GM12878 (cell line): ENCODE measurements around the gene GVQW3. TPM values are rescaled to one million over a fixed set of nuclear protein-coding genes. Genes with fewer than 3 reads are reported as not detected.

Experiments
- ATAC-seq: fragments of 200-7000 bp; cut with Tn5 transposase; 3 replicates; pipeline ENCODE4 v1.9.1; 2020; ENCODE audit warnings: mild to moderate bottlenecking, moderate library complexity
- BruUV-seq: library from RNA; stranded (reverse); fragments of 400-500 nt; replicated peaks from 2 replicates; lab custom pipeline; 2021; lab: Mats Ljungman, UMichigan
- CTCF ChIA-PET: fragments of 300-600 bp; sonication (Branson Sonifier 250); formaldehyde crosslinking; extraction: SDS; loops from one replicate; lab custom pipeline; 2021; ENCODE audit warnings: inconsistent platforms; lab: Yijun Ruan, JAX
- POLR2A ChIA-PET: fragments of 350-600 bp; formaldehyde crosslinking; extraction: SDS; loops from one replicate; lab custom pipeline; 2021; ENCODE audit warnings: inconsistent platforms; lab: Charles Lee
- RAD21 ChIA-PET: fragments of 300-600 bp; sonication (Branson Sonifier 250); formaldehyde crosslinking; loops from one replicate; lab custom pipeline; 2023; ENCODE audit warnings: antibody characterized with exemption; ENCODE audit not compliant: unreplicated experiment; lab: Charles Lee
- SMC1A ChIA-PET: fragments of 300-600 bp; sonication (Branson Sonifier 250); formaldehyde crosslinking; loops from one replicate; lab custom pipeline; 2023; ENCODE audit not compliant: unreplicated experiment, uncharacterized antibody; lab: Charles Lee
- DNase-seq: peaks from one replicate; pipeline ENCODE4 v3.0.0-alpha.2; 2011; ENCODE audit warnings: low read depth, low spot score
- FAIRE-seq: peaks from 3 replicates; lab custom pipeline; 2011; peaks lifted over from hg19 to GRCh38; lab: Jason Lieb, UNC
- H2AFZ ChIP-seq: 2 replicates; pipeline ENCODE4 v1.6.0; 2011; ENCODE audit warnings: low read depth, low read length, control low read depth; ENCODE audit not compliant: control insufficient read depth
- H3K27ac ChIP-seq: 2 replicates; pipeline ENCODE4 v1.5.1; 2011; ENCODE audit warnings: control low read depth; ENCODE audit not compliant: control insufficient read depth, insufficient read depth
- H3K27me3 ChIP-seq, 2 experiments: replicated peaks in 1 of 2; 2 replicates each; pipeline versions ENCODE4 v1.6.0 to v1.6.1; 2011; ENCODE audit warnings: low read length in 1 of 2; ENCODE audit not compliant: control insufficient read depth in 2 of 2, insufficient read depth in 2 of 2
- H3K36me3 ChIP-seq, 2 experiments: 2 replicates each; pipeline ENCODE4 v1.5.1; 2011; ENCODE audit warnings: low read length in 1 of 2; ENCODE audit not compliant: control insufficient read depth in 2 of 2, insufficient read depth in 2 of 2
- H3K4me1 ChIP-seq: 2 replicates; pipeline ENCODE4 v1.6.1; 2011; ENCODE audit warnings: mild to moderate bottlenecking, low read length, moderate library complexity, mixed read lengths; ENCODE audit not compliant: control insufficient read depth, insufficient read depth
- H3K4me2 ChIP-seq: 2 replicates; pipeline ENCODE4 v1.6.0; 2011; ENCODE audit warnings: control low read depth; ENCODE audit not compliant: control insufficient read depth, insufficient read depth
- H3K4me3 ChIP-seq: fragments of 200-600 bp; sonication (generic); 2 replicates; pipeline ENCODE4 v1.5.1; 2016
- H3K79me2 ChIP-seq: 2 replicates; pipeline ENCODE4 v1.6.0; 2011; ENCODE audit warnings: low read length; ENCODE audit not compliant: control insufficient read depth, insufficient read depth
- H3K9ac ChIP-seq: 2 replicates; pipeline ENCODE4 v1.8.0; 2011; ENCODE audit warnings: low read length, control low read depth, mixed read lengths; ENCODE audit not compliant: control insufficient read depth, insufficient read depth
- H3K9me3 ChIP-seq: replicated peaks from 3 replicates; pipeline ENCODE4 v1.5.1; 2011; ENCODE audit warnings: mild to moderate bottlenecking, low read length; ENCODE audit not compliant: control insufficient read depth, insufficient read depth
- H4K20me1 ChIP-seq: 2 replicates; pipeline ENCODE4 v1.6.0; 2011; ENCODE audit not compliant: control insufficient read depth, insufficient read depth
- ATF7 ChIP-seq: fragments of 450-650 bp; IDR thresholded peaks from 2 replicates; pipeline ENCODE4 v1.6.1; 2016; ENCODE audit warnings: low read depth, mild to moderate bottlenecking
- JUNB ChIP-seq: IDR thresholded peaks from 2 replicates; pipeline ENCODE4 v1.6.1; 2016; ENCODE audit warnings: antibody characterized with exemption, mild to moderate bottlenecking
- PAX5 ChIP-seq: IDR thresholded peaks from 2 replicates; pipeline ENCODE4 v1.6.1; 2011; ENCODE audit warnings: low read depth, low read length, borderline replicate concordance
- PML ChIP-seq: IDR thresholded peaks from 2 replicates; pipeline ENCODE4 v1.6.1; 2012; ENCODE audit warnings: low read length, inconsistent platforms
- SRF ChIP-seq, 2 experiments: IDR thresholded peaks; 2 replicates each; pipeline ENCODE4 v1.6.1; 2011; ENCODE audit warnings: low read depth in 2 of 2, low read length in 2 of 2, mild to moderate bottlenecking in 1 of 2, moderate library complexity in 1 of 2
- SUPT20H ChIP-seq: IDR thresholded peaks from 2 replicates; pipeline ENCODE4 v1.6.1; 2011; ENCODE audit warnings: low read depth, mild to moderate bottlenecking, low read length, moderate library complexity, borderline replicate concordance; ENCODE audit not compliant: control insufficient read depth
- WGBS: methylation state at CpG from one replicate; pipeline ENCODE4 v1.1.6; 2016; ENCODE audit warnings: low lambda C conversion rate; ENCODE audit not compliant: insufficient replicate concordance, insufficient coverage; ENCODE audit errors: missing lambda C conversion rate; 5-methylcytosine and 5-hydroxymethylcytosine counted together
- in situ Hi-C: fragments of 300-500 bp; cut with MboI; formaldehyde crosslinking; loops from 9 replicates; pipeline ENCODE4 v1.14.3; 2018; ENCODE audit warnings: mixed read lengths
- intact Hi-C: fragments of 100-400 bp; cut with micrococcal nuclease; formaldehyde crosslinking; loops from one replicate; pipeline ENCODE4 v1.14.2; 2022; ENCODE audit not compliant: unreplicated experiment
- polyA plus RNA-seq, 11 experiments: library from polyadenylated mRNA; depleted of rRNA in 4 of 11; unstranded in 6 of 11; stranded (reverse) in 5 of 11; fragments of >200 nt; fragmentation: Nextera tagmentation in 4 of 11; fragmentation: Illumina TruSeq in 1 of 11; extraction: Ambion mirVana in 4 of 11; extraction: Trizol in 1 of 11; gene quantifications; 1 replicate in 1 of 11; 2 replicates in 10 of 11; pipeline versions ENCODE4 v1.2.1 to v1.2.3, GENCODE V29; 2011 to 2016; ENCODE audit warnings: inconsistent platforms in 2 of 11, missing spikeins in 2 of 11, low read depth in 1 of 11
- total RNA-seq, 4 experiments: library from RNA; depleted of rRNA in 3 of 4; stranded (reverse); fragments of >200 nt in 3 of 4; fragmentation: Illumina TruSeq in 1 of 4; extraction: Trizol in 1 of 4; gene quantifications; 2 replicates each; pipeline versions ENCODE4 v1.2.1 to v1.2.3, GENCODE V29; 2013 to 2021
- TF ChIP-seq, protein P1 (sequence below): fragments of 150-350 bp; IDR thresholded peaks from 2 replicates; pipeline ENCODE4 v1.6.1; 2014; ENCODE audit warnings: mild to moderate bottlenecking, low read depth, low read length
- TF ChIP-seq, protein P2 (sequence below): fragments of 450-650 bp; IDR thresholded peaks from 2 replicates; pipeline ENCODE4 v1.6.1; 2017; ENCODE audit warnings: low read depth, mild to moderate bottlenecking, moderate library complexity
- TF ChIP-seq, protein P3 (sequence below): IDR thresholded peaks from 2 replicates; pipeline ENCODE4 v1.6.1; 2011; ENCODE audit warnings: borderline replicate concordance, low read depth, mild to moderate bottlenecking, moderate library complexity, mixed read lengths, low read length; ENCODE audit not compliant: insufficient read depth; ENCODE audit errors: extremely low read length

GVQW3 gene
- total and polyA plus RNA-seq, 10 of the 15 experiments (the other 5 are each of a cell fraction or from before 2014, with no cell fraction given): 0.13 to 3.3 (median 1.7) TPM

DNA sequence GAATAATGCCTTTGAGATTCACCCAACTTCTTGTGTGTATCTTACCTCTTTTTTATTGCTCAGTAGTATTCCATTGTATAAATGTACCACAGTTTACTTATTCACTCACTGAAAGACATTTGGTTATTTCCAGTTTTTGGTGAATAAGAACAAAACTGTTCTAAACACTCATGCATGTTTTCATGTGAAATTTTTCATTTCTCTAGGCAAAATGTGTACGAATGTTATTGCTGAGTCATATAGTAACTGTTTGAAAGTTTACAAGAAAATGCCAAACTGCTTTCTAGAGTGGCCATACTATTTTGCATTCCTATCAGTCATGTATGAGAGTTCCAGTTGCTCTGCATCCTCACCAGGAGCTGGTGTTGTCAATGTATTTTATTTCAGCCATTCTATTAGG, 54.9 kb downstream of the GVQW3 start:
- RAD21 ChIA-PET: interaction anchor here (1.4 kb wide), 1 partner anchor 11 kb away, joined by 3 read pairs; no protein-coding TSS in a partner anchor
- no peak overlapping the region for H3K4me2 ChIP-seq
- intact Hi-C loops: no loop called here
- TF ChIP-seq JUNB (peak; percentile 72), ATF7 (no peak)
- TF ChIP-seq, all 136 proteins: peak for 1
- no peak for FAIRE-seq
- no peak overlapping the region for H3K4me3 ChIP-seq
- DNase-seq: no peak
- H2AFZ ChIP-seq: no peak overlapping the region
- ChIA-PET SMC1A (no interaction called here), POLR2A (no interaction called here), CTCF (interaction anchor here (1.3 kb wide), 1 partner anchor 24 kb away, joined by 3 read pairs; no protein-coding TSS in a partner anchor)
- 25% methylated on average over 1 of the region's 1 CpG for WGBS
- no peaks in the 10 kb centered on the region for H3K4me1 ChIP-seq
- no peaks in the 10 kb centered on the region for H4K20me1 ChIP-seq
- ATAC-seq: no peak
- no peak overlapping the region for H3K9ac ChIP-seq
- in situ Hi-C loops: no loop called here
- no peak overlapping the region for H3K27ac ChIP-seq
- no peaks in the 10 kb centered on the region for H3K9me3 ChIP-seq
- no peaks in the 10 kb centered on the region for H3K36me3 ChIP-seq
- no peaks in the 10 kb centered on the region for H3K79me2 ChIP-seq
- no TSS peak for BruUV-seq
- no peaks in the 10 kb centered on the region for H3K27me3 ChIP-seq

DNA sequence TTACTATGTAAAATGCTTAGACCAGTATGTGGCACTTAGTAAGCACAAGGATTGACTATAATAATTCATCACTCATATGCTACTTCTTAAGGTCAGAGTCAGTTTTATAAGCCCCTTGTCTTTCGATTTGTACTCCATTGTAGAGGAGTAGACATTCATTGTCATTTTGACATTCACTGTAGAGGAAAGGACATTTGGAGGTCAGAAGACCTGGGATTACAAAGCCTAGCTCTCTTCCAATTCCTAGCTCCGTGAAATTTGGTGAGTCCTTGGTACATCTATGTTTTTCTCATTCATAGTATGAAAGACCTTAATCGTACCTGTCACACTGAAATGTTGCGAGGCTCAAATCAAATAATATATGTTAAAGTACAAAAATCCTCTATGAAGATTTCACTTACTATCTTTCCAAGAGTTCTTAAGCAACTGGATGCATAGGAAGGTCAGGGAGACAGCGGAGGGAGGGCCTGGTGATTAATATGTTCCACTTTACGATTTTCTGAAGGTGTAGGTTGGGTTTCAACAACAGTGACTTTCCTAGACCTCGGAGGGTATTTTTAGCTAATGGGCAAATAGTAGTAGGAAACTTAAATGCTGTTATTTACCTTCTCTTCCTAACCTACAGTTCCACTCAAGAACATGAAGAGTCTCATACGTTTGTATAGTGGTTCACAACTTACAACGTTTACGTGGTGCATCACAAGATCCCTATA, 62.3 kb downstream of the GVQW3 start:
- H4K20me1 ChIP-seq: no peaks in the 10 kb centered on the region
- peak overlapping the region; percentile 97 for H3K9ac ChIP-seq
- POLR2A ChIA-PET: interaction anchor here (1.0 kb wide), 1 partner anchor 18 kb away, joined by 4 read pairs; no protein-coding TSS in a partner anchor
- peak overlapping the region; percentile 95 for H3K27ac ChIP-seq
- H3K9me3 ChIP-seq: no peaks in the 10 kb centered on the region
- H3K79me2 ChIP-seq: peaks cover 38% of the 10 kb centered on the region
- no peaks in the 10 kb centered on the region for H3K36me3 ChIP-seq
- BruUV-seq: no TSS peak
- H3K27me3 ChIP-seq: no peaks in the 10 kb centered on the region
- RAD21 ChIA-PET: no interaction called here
- DNase-seq (no peak), ATAC-seq (no peak), FAIRE-seq (no peak)
- SMC1A ChIA-PET: interaction anchor here (1.3 kb wide), 1 partner anchor 19 kb away, joined by 9 read pairs; no protein-coding TSS in a partner anchor
- peak overlapping the region; percentile 48 for H3K4me2 ChIP-seq
- WGBS: 39% methylated on average over 10 of the region's 10 CpGs
- H3K4me3 ChIP-seq: peak overlapping the region; percentile 98
- CTCF ChIA-PET: interaction anchor here (1.6 kb wide), 1 partner anchor 18 kb away, joined by 4 read pairs; no protein-coding TSS in a partner anchor
- no peak overlapping the region for H2AFZ ChIP-seq
- no peaks in the 10 kb centered on the region; the same call in 1 of the 2 replicates for H3K4me1 ChIP-seq
- in situ Hi-C loops (no loop called here), intact Hi-C loops (loop anchor here (10.0 kb wide), 1 partner anchor 209 kb away; no protein-coding TSS in a partner anchor)
- TF ChIP-seq, protein P1, sequence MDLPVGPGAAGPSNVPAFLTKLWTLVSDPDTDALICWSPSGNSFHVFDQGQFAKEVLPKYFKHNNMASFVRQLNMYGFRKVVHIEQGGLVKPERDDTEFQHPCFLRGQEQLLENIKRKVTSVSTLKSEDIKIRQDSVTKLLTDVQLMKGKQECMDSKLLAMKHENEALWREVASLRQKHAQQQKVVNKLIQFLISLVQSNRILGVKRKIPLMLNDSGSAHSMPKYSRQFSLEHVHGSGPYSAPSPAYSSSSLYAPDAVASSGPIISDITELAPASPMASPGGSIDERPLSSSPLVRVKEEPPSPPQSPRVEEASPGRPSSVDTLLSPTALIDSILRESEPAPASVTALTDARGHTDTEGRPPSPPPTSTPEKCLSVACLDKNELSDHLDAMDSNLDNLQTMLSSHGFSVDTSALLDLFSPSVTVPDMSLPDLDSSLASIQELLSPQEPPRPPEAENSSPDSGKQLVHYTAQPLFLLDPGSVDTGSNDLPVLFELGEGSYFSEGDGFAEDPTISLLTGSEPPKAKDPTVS: no peak
- TF ChIP-seq SUPT20H: no peak
- TF ChIP-seq PML: no peak
- no peak for TF ChIP-seq SRF (IDR thresholded peaks at IDR 0.05; ENCODE audit: low read depth in 2 of 2, low read length in 2 of 2)
- TF ChIP-seq, protein P2, sequence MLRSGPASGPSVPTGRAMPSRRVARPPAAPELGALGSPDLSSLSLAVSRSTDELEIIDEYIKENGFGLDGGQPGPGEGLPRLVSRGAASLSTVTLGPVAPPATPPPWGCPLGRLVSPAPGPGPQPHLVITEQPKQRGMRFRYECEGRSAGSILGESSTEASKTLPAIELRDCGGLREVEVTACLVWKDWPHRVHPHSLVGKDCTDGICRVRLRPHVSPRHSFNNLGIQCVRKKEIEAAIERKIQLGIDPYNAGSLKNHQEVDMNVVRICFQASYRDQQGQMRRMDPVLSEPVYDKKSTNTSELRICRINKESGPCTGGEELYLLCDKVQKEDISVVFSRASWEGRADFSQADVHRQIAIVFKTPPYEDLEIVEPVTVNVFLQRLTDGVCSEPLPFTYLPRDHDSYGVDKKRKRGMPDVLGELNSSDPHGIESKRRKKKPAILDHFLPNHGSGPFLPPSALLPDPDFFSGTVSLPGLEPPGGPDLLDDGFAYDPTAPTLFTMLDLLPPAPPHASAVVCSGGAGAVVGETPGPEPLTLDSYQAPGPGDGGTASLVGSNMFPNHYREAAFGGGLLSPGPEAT: no peak
- no peak for TF ChIP-seq PAX5
- TF ChIP-seq, protein P3, sequence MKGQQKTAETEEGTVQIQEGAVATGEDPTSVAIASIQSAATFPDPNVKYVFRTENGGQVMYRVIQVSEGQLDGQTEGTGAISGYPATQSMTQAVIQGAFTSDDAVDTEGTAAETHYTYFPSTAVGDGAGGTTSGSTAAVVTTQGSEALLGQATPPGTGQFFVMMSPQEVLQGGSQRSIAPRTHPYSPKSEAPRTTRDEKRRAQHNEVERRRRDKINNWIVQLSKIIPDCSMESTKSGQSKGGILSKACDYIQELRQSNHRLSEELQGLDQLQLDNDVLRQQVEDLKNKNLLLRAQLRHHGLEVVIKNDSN: no peak
